Breast epithelium (tissue), 4 donors: ENCODE data around the gene TMEM221. TPM values are rescaled to one million over a fixed set of nuclear protein-coding genes. Genes with fewer than 3 reads are reported as not detected.

Experiments used
- DNase-seq, 2 donors: peaks; one replicate each; pipeline ENCODE4 v3.0.0-alpha.2; 2019; ENCODE audit warnings: low spot score in 2 of 2
- H3K27ac ChIP-seq, 2 donors: fragments of 200-600 bp; sonication (generic) in 1 of 2; one replicate each; pipeline ENCODE4 v1.5.1; 2016 to 2019; ENCODE audit warnings: mild to moderate bottlenecking in 1 of 2
- H3K27me3 ChIP-seq, 2 donors: fragments of 200-600 bp; sonication (generic) in 1 of 2; one replicate each; pipeline versions ENCODE4 v1.5.1 to v1.6.0; 2017 to 2019; ENCODE audit warnings: control low read depth in 1 of 2, mild to moderate bottlenecking in 1 of 2
- H3K36me3 ChIP-seq: fragments of 200-600 bp; one replicate; pipeline ENCODE4 v1.5.1; 2019
- H3K4me1 ChIP-seq, 2 donors: fragments of 200-600 bp; sonication (generic); one replicate each; pipeline ENCODE4 v1.5.1; 2016 to 2019; ENCODE audit warnings: control low read depth in 1 of 2
- H3K4me3 ChIP-seq, 3 donors: fragments of 200-600 bp; sonication (generic); 1 replicate in 2 of 3; 2 replicates in 1 of 3; pipeline ENCODE4 v1.5.1; 2016 to 2019; ENCODE audit warnings: mild to moderate bottlenecking in 3 of 3, moderate library complexity in 2 of 3
- H3K9me3 ChIP-seq, 2 donors: fragments of 200-600 bp; sonication (generic) in 1 of 2; one replicate each; pipeline ENCODE4 v1.5.1; 2016 to 2019; ENCODE audit warnings: control low read depth in 1 of 2
- POLR2A ChIP-seq: fragments of 450-650 bp; IDR thresholded peaks from one replicate; pipeline ENCODE4 v1.6.1; 2016; ENCODE audit warnings: antibody characterized with exemption, mild to moderate bottlenecking, moderate library complexity
- POLR2AphosphoS5 ChIP-seq, 3 donors: sonication (generic); formaldehyde crosslinking; IDR thresholded peaks; one replicate each; pipeline ENCODE4 v1.6.1; 2017; ENCODE audit warnings: antibody characterized with exemption in 3 of 3
- intact Hi-C: fragments of 100-400 bp; cut with DNase I; formaldehyde crosslinking; loops from one replicate; pipeline ENCODE4 v1.15.1; 2023; ENCODE audit warnings: low total_unique reads
- total RNA-seq, 3 donors: library from RNA; depleted of rRNA; stranded (reverse); fragments of >200 nt; gene quantifications; one replicate each; pipeline ENCODE4 v1.1.0, GENCODE V29; 2016
- TF ChIP-seq, protein P1 (sequence below), 3 donors: fragments of 450-650 bp; IDR thresholded peaks; one replicate each; pipeline ENCODE4 v1.5.1; 2016 to 2017; ENCODE audit warnings: antibody characterized with exemption in 3 of 3, mild to moderate bottlenecking in 3 of 3, moderate library complexity in 3 of 3

TMEM221 gene
- total RNA-seq, 3 donors from 2014 or later: 0.33 to 0.73 (median 0.64) TPM

DNA sequence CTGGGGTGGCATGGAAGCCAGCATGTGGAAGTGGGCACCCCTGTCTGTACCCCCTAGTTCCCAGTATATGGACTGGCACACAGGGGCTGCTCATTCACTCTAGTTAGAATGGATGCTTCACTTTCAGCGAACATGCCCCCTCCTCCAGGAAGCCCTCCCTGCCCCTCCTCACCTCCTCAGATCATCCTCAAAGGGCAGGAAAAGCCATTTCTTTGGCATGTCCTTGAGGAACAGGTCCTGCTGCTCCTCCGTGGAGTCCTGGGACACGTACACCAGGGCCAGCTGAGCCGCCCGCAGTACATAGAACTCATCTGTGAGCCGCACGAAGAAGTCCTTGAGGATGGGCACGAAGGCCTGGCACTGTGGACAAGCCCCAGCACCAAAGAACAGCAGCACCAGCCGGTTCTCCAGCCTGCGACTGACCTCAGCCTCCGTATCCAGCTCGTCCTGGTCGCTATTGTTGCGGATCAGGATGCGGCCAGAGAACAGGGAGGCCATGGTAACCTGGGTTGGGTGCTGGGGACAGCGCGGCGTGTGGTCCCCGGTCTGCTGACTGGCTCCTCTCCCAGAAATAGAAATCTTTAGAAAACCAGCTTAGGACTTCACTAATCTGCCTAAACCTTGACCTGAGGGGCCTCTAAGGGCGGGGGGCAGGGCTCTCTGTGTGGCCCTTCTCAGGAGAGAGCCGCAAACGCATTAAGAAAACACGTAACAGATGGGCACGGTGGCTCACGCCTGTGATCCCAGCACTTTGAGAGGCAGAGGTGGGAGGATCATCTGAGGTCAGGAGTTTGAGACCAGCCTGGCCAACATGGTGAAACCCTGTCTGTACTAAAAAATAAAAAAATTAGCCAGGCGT is 12.1 kb upstream of the TMEM221 start, which contains the start of gene NXNL1:
NXNL1 (minus strand) TSS at position 555 of the 859 bp plus-strand sequence; CDS start at position 498, 57 bp downstream.
- Histone ChIP-seq H3K9me3 (no peaks in the 10 kb centered on the region), H3K36me3 (no peaks in the 10 kb centered on the region), H3K27ac (no peak within 1 kb of the TSS), H3K4me3 (no peak within 1 kb of the TSS), H3K27me3 (peaks cover 0 to 10% of the 10 kb centered on the region in 2 donors), H3K4me1 (no peaks in the 10 kb centered on the region)
- no peak for DNase-seq
- intact Hi-C loops: loop anchor here (10.0 kb wide), 1 partner anchor 114 kb away; no protein-coding TSS in a partner anchor
- TF ChIP-seq POLR2AphosphoS5 (IDR thresholded peaks at IDR 0.05) (no peak), POLR2A (no peak)
- TF ChIP-seq, protein P1, sequence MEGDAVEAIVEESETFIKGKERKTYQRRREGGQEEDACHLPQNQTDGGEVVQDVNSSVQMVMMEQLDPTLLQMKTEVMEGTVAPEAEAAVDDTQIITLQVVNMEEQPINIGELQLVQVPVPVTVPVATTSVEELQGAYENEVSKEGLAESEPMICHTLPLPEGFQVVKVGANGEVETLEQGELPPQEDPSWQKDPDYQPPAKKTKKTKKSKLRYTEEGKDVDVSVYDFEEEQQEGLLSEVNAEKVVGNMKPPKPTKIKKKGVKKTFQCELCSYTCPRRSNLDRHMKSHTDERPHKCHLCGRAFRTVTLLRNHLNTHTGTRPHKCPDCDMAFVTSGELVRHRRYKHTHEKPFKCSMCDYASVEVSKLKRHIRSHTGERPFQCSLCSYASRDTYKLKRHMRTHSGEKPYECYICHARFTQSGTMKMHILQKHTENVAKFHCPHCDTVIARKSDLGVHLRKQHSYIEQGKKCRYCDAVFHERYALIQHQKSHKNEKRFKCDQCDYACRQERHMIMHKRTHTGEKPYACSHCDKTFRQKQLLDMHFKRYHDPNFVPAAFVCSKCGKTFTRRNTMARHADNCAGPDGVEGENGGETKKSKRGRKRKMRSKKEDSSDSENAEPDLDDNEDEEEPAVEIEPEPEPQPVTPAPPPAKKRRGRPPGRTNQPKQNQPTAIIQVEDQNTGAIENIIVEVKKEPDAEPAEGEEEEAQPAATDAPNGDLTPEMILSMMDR (IDR thresholded peaks at IDR 0.05): no peak

DNA sequence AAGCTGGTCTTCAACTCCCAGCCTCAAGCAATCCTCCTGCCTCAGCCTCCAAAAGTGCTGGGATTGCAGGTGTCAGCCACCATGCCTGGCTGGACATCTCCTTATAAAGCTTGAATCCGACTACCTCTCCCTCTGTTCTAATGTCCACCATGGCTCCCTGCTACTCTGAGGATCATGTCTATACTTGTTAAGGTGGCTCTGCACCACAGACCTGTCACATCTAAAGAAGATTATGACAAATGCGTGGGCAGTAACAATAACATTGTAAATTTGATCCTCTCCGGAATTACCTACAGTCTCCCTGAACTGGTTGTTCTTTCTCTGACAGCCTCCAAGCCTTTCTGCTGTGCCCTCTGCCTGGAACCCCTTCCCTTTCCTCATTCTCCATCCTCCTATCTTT is 10.5 kb upstream of the TMEM221 start:
- DNase-seq: no peak
- no peak overlapping the region for H3K27ac ChIP-seq
- H3K27me3 ChIP-seq: peaks cover 0 to 25% of the 10 kb centered on the region in 2 donors
- no peaks in the 10 kb centered on the region for H3K4me1 ChIP-seq
- no peak overlapping the region for H3K4me3 ChIP-seq
- intact Hi-C loops: no loop called here
- TF ChIP-seq POLR2AphosphoS5 (IDR thresholded peaks at IDR 0.05) (no peak), POLR2A (no peak)
- TF ChIP-seq, protein P1 (IDR thresholded peaks at IDR 0.05): no peak
- no peaks in the 10 kb centered on the region for H3K36me3 ChIP-seq
- H3K9me3 ChIP-seq: no peaks in the 10 kb centered on the region

DNA sequence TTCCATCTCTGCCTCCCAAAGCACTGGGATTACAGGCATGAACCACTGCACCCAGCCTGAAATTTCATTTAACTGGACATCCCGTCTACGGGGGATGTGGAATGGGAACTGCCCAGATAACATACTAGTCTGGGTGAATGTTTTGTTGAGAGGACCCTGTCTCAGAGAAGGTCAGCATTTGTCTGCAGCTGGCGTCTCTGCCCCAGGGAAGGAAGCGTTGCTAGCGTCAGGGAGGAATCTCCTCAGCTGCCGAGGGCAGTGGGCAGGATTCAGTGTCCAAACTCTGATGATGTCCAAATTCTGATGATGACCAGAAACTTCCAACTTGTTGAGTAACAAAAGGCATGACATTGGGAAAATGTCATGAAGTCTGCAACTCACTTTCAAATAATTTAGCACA is 9.1 kb upstream of the TMEM221 start:
- Histone ChIP-seq H3K4me1 (no peaks in the 10 kb centered on the region), H3K4me3 (no peak overlapping the region), H3K27ac (no peak overlapping the region), H3K36me3 (no peaks in the 10 kb centered on the region), H3K27me3 (peaks cover 0 to 25% of the 10 kb centered on the region in 2 donors), H3K9me3 (no peaks in the 10 kb centered on the region)
- DNase-seq: no peak
- TF ChIP-seq POLR2AphosphoS5 (IDR thresholded peaks at IDR 0.05) (no peak), POLR2A (no peak)
- TF ChIP-seq, protein P1 (IDR thresholded peaks at IDR 0.05): no peak
- intact Hi-C loops: no loop called here

DNA sequence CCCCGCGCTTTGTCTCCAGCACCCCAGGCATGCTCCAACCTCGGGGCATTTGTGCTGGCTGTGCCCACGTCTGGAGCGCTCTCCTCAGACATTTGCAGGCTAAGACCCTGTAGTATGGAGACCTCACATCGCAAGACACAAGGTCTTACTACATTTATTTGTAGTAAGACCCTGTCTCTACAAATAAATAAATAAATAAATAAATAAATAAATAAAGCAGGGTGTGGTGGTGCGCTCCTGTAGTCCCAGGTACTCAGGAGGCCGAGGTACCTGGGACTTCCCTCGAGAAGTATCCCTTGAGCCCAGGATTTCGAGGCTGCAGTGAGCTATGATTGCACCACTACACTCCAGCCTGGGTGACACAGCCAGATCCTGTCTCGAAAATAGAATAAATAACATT is 7.7 kb upstream of the TMEM221 start:
- DNase-seq: no peak
- H3K27me3 ChIP-seq: peaks cover 0 to 25% of the 10 kb centered on the region in 2 donors

More for the DNA sequence above, 7.7 kb upstream of the TMEM221 start:
- TF ChIP-seq POLR2A (no peak), POLR2AphosphoS5 (IDR thresholded peaks at IDR 0.05) (no peak)
- TF ChIP-seq, protein P1 (IDR thresholded peaks at IDR 0.05): no peak
- peak overlapping the region in 1 of 3 donors; percentile 21 for H3K4me3 ChIP-seq
- H3K27ac ChIP-seq: no peak overlapping the region
- intact Hi-C loops: no loop called here
- no peaks in the 10 kb centered on the region for H3K36me3 ChIP-seq
- H3K9me3 ChIP-seq: no peaks in the 10 kb centered on the region
- no peaks in the 10 kb centered on the region for H3K4me1 ChIP-seq
